HG03457 (cell line): ENCODE results near the gene RHBDF2.

Experiments used
- ATAC-seq: cut with Tn5 transposase; IDR thresholded peaks from one replicate; pipeline ENCODE4 v1.9.1; 2021; ENCODE audit warnings: moderate number of reproducible peaks; ENCODE audit not compliant: unreplicated experiment

Gene RHBDF2

GRCh38 chr17:76502341-76503211 lies 1.4 kb upstream of the RHBDF2 start:
- no peak for ATAC-seq

- ATAC-seq, result no peak
These were observed 644 bp upstream of the RHBDF2 start for GRCh38 chr17:76501827-76502307.

DNA sequence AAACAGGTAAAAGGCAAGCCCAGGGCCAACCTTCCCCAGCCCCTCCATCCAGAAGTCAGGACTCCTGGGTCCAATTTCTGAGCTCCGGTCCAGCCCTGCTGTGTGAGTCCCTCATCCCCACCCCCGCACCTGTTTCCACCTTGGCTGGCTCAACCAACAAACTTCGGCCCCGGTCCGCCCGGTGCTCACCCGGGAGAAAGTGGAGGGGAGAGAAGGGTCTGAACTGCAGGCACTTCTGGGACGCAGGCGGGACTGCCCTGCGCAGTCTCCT lies 541 bp downstream of the RHBDF2 start:
- ATAC-seq, result no peak

- no peak for ATAC-seq
These were observed 1.0 kb downstream of the RHBDF2 start for GRCh38 chr17:76500074-76500746.

- no peak for ATAC-seq
These were observed 2.0 kb downstream of the RHBDF2 start for GRCh38 chr17:76499267-76499667.

- no peak for ATAC-seq
These were observed 2.4 kb downstream of the RHBDF2 start for GRCh38 chr17:76498876-76499251.

DNA sequence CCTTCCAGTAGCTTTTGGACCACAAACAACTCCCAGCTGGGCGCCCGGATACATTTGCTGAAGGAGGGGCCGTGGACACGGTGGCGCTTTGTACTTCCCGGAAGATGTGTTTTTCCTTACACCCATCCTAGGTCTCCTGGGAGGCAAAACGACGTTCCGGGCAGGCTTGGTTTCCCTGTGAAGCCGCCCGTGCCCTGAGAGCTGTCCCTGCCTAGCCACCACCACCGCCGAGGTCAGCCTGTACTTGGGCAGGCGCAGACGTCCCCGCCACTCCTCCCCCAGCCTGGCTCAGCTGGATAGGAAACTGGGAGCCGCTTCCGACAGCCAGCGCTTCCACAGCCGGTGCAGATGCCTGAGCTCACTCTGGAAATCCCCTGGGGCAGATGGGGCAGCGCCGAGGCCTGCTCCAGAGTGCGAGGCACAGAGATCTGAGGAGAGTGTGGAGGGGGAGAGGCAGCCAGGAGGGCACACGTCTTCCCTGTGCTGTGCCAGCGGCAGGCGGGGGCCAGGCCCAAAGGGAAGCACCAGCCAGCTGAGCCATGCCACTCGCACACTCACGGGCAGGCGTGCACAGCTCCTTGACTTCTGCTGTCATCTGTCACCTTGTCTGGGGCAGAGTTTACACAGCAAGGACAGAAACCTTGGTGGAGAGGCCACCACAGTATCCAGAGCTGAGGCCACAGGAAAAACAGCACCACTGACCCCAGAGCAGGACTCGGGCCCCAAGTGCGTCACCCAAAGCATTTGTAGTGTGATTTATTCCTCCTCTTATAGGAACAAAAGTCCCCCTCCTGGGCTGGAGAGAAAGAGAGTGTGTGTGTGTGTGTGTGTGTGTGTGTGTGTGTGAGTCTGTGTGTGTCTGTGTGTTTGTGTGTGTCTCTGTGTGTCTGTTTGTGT lies 3.0 kb downstream of the RHBDF2 start:
- no peak for ATAC-seq

GRCh38 chr17:76497699-76497978 lies 3.6 kb downstream of the RHBDF2 start:
- no peak for ATAC-seq

DNA sequence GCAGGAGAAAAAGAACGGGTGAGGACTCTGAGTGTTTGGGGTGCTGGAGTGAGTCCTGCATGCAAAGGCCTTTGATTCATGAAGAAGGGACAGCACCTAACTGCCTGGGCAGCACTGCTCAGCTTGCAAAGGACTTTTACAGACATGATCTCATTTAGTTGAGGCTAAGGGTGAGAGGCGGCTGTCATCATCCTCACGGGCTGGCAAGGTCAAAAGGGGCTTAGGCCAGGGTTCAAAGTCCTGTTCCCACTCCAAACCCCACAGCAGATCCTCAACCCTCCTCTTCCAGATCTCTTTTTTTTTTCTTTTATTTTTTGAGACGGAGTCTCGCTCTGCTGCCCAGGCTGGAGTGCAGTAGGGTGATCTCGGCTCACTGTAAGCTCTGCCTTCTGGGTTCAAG lies 4.8 kb downstream of the RHBDF2 start:
- ATAC-seq, result no peak

- ATAC-seq, result no peak
These were observed 5.4 kb downstream of the RHBDF2 start for GRCh38 chr17:76495663-76496400.

GRCh38 chr17:76493505-76494167 lies 7.6 kb downstream of the RHBDF2 start:
- ATAC-seq, result peak; percentile 5

DNA sequence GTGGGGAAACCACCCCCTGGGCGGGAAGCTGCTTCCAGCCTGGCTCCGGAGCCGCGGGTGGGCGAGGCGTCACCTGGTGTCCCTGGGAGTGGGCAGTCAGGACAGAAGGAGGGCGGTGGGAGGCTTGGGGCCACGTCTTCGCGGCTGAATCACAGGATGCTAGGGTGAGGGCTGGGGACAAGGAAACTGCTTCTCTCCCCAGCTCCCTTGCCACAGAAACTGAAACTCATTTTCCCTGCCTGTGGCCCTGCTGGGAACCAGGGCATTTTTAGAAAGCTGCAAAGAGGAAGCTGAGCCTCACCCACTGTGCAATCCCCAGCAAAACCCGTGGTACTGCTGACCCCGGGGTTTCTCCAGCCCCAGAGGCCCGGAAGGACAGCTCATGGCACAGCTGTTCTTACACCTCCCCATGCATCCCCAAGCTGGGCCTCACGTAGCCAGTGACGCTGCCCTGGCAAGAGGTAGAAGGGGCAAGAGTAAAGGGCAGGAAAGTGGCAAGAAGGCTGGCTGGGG lies 8.2 kb downstream of the RHBDF2 start:
- ATAC-seq, result peak; percentile 36

- ATAC-seq, result peak; percentile 17
These were observed 8.9 kb downstream of the RHBDF2 start for GRCh38 chr17:76492123-76492988.

DNA sequence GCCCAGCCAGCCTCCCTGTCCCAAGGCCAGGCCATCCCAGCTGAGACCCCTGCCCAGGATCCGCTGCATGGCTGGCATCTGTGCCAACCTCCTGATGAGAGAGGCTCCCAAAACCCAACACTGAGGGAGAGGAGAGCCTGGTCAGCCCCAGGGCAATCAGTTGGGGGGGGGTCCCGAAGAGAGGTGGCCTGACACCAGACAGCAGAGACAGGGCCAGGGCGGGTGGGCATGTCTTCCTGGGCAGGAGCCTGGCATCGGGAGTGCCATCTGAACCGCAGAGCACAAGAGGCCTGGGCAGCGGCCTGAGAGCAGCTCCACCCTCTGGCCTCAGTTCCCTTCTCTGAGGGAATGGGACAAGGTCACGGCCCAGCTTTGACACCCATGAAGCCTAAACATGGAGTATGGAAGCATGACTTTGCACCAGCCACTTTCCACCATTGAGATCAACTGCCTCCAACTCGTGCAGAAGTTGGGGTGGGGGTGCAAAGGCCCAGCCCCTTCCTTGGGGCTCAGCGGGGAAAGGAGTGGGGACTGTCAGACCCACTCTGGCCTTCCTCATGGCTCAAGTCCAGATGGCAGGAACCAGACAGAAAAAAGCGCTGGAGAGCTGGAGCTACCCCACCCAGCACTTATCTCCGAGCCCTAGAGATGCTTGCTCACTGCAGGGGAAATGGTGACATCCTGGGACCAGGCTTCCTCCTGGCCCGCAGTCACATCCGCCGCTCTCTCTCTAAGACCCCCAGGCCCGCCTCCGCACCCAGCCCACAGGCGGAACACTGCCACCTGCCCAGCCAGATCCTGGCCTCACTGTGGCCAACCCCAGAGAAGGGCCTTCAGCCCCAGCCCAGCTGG lies 9.7 kb downstream of the RHBDF2 start:
- peak; percentile 4 for ATAC-seq

DNA sequence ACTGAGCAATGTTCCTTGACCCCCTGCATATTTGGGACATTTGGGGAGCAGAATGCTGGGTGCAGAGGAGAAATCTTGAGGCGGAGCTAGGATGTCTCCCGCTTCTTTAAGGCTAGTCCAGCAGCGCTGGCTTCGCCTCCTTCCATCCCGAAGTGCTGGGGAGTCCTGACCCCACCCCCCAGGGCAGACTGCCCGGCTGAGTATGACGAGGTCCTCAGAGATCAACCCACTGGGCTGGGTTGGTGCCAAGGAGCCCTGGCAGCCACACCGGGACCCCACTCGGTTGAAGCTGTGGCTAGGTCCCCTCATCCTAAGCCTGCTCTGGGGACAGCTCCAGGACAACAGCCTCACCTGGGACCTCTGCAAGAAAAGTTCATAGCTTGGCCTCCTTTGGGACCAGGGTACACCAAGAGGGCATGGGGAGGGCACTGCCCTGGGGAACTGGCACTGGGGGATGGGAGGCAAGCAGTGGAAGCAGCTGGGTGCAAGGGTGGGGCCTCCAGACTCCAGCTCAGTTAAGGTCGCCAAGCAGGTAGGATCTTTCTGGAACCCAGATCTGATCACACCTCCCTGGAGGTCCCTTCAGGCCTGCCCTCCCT lies 11.0 kb downstream of the RHBDF2 start:
- no peak for ATAC-seq

GRCh38 chr17:76487451-76488192 lies 13.6 kb downstream of the RHBDF2 start:
- ATAC-seq, result no peak

DNA sequence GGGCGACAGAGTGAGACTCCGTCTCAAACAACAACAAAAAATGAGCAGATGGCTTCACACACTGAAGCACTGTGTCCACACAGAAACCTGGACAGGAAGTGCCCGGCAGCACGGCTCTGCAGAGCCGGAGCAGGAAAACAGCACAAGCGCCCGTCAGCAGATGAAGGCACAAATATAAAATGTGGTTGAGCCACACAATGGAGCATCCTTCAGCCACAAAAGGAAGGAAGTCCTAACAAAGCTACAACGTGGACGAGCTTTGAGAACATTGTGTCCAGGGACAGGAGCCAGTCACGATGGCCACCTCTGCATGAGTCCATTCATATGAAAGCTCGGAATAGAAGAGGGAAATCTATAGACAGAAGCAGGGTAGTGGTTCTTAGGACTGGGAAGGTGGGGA lies 15.7 kb downstream of the RHBDF2 start:
- no peak for ATAC-seq
